GM18909 (cell line): ENCODE measurements around the gene HNRNPLL.

Experiments used
- ATAC-seq: cut with Tn5 transposase; IDR thresholded peaks from one replicate; pipeline ENCODE4 v1.9.1; 2021; ENCODE audit warnings: mild to moderate bottlenecking; ENCODE audit not compliant: unreplicated experiment, poor library complexity

HNRNPLL gene

DNA sequence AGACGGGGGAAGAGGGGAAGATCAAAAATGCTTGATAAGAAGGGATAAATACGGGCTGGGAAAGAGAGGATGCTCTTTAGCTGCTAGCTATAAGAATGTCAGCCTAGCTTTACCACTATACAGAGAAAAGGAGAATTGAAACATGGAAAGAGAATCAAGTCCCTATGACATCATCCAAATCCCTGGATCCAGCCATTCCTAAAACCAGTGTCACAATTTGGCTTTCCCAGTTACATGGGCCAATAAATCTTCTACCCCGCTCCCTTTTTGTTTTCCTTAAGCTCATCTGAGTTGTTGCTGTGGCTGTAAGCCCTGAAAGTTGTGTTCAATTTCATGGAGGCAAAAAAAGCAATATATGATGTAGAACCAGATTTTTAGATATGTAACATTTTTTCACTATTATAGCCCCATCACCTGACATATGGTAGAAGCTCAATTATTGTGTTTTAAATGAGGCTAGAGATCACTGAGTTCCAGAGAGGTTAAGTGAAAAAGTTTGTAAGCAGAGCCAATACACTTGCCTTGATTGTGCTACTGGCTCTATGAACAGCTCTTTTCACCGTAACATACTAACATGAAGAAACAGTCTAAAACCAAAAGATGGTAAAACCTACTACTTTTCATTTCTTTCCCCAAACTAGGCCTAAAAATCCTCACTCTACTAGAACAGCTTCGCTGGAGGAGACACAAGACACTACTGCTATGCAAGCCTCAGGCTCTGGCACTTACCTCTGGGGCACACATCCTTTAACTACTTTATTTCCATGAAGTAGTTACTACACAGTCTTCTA is 4.3 kb downstream of the HNRNPLL start:
- ATAC-seq = no peak

DNA sequence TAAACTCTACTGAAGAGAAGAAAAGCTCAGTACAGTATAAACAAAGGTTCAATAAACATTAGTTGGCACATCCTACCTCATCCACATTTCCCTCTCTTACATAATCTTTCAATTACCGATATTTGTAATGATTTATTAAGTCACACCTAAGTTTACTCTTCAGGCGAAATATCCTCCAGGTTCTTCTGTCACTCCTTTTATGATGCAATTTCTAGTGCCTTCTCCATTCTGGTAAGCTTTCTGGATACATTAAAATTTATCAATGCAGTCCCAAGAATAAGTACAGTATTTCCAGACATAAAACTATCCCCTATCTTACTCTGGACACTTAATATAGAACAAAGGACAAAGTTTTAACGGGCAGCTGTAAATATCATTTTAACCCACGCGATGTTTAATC is 5.6 kb downstream of the HNRNPLL start:
- no peak for ATAC-seq

DNA sequence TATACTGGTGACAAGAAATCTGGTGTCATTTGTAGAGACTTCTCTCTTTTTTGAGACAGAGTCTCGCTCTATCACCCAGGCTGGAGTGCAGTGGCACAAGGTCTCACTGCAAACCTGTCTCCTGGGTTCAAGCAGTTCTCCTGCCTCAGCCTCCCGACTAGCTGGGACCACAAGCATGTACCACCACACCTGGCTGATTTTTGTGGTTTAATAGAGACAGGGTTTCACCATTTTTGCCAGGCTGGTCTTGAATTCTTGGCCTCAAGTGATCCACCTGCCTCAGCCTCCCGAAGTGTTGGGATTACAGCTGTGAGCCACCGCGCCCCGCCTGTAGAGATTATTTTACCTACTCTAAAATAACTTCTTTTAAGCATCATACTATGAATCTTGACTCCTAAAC is 6.5 kb downstream of the HNRNPLL start:
- ATAC-seq = no peak

DNA sequence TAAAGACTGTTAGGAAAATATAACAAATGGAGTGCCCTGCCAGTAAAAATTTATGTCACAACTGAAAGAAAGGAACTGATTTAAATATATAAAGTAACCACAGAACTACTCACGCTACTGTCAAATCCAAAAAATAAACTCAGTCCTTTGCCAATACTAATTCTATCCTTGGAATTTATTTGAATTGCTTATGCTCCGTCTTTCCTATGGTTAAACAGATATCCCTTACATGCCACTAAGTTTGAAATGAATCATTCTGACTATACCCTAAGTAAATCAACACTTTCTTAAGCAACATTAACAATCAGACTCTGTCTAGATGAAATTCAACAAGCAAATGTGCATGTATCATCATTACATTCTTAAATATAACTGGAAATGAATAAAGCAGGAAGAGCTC is 9.8 kb downstream of the HNRNPLL start:
- no peak for ATAC-seq

DNA sequence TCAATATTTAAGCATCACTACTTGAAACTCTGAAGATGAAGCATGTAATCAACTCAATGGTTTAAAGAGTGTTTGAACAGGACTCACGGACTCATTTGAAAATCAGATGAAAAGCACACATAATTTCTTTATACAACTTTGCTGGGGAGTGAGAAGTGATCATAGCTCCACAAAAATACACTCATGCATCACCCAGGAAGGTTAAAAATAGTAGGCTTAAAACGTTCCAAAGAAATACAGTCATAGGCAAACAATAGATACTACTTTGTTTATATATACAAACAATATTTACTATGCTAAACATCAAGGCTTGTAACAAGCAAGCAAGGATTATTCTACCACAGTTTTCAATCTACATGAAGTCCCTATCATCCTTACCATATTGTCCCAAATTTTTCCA is 11.6 kb downstream of the HNRNPLL start:
- ATAC-seq = no peak

DNA sequence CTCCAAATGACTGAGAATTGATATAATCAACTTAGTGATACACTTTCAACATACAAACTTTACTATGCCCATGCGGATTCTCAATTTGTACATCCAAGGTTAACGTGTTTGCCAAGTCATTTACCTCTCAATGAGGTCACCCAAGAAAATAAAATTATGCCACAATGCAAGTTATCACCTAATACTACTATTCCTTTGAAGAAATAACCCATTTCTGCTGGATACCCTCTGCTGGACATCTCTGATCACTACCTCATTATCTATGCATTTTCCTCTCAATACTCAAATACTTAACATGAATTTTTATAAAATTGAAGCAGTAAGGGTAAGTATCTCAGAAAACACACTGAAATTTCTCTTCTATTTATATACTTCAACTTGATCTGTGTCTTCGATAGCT is 12.7 kb downstream of the HNRNPLL start:
- ATAC-seq = no peak

DNA sequence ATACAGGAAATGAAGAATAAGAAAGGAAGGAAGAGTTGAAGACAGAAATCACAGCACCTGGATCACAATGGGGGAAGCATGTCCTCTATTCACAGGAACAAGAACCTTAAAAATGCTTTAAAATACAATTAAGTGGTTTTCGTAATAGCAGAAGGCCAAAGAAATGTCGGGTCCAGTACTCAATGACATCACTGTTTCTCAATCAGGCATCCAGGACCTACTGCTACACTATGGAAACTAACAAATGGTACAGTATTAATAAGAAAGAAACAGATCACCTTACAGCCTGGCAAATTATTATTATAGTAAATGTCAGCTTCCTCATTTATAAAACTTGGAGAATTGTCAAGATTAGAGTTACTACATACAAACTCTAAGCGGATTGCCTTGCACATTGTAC is 15.8 kb downstream of the HNRNPLL start:
- no peak for ATAC-seq

DNA sequence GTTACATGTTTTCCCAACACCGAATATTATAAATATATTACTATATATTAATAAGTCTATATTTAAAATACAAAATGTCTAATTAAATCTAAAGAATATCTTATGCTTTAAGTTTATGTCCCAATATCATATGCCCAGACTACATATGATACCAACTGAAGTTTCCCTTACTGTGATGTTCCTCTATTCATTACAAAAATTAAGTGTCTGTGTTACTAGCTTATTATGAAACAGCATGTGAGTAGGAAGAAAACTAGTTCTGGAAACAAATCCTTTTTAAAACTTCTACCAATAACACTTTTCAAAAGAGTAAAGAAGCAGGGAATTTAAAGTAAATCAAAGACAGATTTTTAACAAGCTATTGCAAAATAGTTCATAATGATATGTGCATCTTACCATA is 17.8 kb downstream of the HNRNPLL start:
- no peak for ATAC-seq

DNA sequence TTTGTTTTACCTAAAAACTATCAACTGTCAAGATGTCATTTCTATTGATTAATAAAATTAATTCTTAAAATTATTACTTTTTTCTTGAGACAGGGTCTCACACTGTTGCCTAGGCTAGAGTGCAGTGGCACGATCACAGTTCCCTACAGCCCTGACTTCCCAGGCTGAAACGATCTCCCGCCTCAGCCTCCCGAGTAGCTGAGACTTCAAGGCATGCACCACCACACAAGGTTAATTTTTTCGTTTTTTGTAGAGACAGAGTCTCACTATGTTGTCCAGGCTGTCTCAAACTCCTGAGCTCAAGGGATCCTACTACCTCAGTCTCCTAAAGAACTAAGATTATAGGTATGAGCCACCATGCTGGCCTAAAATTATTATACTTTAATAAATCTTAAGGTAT is 18.7 kb downstream of the HNRNPLL start:
- no peak for ATAC-seq

DNA sequence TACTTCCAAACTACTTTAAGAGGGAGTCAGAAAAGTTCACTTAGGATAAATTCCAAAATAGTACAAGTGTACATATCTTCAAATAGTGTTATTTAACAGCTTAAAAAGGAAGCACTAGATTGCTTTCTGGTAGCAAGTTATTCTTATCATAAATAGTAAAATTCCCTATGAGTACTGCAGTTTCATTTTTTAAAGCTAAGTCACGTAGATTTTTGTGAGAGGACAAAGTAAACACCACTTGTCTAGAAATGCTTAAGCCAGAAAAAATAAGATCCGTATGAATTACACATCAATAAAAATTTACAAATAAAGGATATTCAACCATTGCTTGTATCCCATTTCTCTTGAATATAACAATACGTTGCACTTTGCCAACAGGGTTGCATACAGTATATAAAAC is 19.2 kb downstream of the HNRNPLL start:
- no peak for ATAC-seq

DNA sequence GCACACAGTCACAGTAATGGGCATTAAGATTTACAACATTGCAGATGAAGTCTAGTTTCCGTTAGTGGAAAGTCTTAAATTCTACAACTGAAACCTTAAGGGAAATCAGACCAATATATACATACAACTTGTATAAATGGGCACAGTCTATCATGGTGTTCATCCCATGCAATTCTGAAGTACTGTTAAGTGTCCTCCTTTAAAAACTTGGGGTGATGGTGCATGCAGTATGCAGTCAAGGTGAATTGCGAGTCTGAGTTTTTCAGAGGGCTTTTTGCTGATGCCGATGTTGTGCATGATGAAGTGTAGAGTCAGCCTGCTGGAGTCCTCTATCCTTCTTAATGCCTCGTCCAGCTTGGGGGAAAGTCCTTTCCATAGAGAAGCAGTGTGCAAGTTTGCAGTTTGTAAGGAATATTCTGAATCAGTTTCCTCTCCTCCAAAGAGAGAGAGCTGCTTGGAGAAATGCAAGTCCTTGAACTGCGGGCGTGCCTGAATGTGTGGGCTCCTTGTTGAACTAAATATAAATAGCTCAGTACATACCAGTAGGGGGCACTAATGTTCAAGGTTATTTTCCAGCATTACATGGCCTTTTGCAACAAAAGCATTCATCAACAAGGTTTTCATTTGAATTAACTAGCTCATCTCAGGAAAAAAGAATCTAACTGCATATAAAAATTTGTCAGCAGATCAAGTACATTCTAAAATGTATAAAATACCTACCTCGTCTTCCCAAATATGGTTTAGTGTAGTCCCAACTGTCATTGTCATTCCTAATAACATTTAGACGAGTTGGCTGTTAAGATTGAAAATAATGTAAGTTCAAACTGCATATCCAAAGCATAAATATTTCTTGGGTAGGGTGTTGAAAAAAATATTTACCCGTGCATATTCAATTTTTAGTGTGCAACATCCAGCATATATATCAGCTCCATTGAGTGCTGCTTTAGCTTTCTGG is 21.3 kb downstream of the HNRNPLL start:
- no peak for ATAC-seq

DNA sequence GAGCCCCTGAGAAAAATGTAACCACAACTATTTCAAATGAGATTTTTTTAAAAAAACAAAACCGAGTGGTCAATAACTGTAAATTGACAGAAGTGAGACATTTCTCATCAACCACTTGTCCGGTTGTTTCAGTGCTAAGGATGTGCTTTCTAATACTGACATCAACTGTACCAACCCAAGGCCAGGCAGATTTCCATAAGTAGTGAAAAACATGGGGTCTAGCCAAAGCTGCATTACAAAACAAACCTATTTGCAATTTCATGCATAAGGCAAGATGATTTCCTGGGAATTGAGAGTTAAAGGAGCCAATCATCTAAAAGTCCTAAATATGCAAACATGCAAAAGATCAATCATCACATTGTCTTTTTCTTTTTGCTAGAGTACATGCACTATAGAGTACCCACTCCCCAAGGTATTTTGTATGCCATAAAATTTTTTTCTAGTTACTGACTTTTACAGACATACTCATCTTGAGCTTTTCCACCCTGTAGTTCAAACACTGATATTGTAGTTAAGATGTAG is 22.6 kb downstream of the HNRNPLL start:
- ATAC-seq = no peak

DNA sequence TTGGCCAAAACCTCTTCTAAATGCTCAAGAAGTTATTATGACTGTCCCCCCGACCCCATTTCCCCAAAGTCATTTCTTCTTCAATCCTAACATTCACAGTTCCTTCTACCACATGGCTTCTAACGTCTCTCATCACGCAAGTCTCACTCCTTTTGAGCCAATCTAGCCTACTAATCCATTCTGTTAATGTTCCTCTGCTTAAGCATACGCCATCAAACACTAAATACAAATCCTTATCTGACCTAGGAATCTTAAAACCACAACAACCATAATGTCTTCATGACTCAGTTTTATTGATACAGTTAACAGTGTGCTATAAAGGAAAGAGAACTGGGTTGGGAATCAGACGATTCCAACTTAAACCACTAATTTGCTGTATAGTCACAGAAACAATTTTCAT is 23.9 kb downstream of the HNRNPLL start:
- ATAC-seq = no peak

DNA sequence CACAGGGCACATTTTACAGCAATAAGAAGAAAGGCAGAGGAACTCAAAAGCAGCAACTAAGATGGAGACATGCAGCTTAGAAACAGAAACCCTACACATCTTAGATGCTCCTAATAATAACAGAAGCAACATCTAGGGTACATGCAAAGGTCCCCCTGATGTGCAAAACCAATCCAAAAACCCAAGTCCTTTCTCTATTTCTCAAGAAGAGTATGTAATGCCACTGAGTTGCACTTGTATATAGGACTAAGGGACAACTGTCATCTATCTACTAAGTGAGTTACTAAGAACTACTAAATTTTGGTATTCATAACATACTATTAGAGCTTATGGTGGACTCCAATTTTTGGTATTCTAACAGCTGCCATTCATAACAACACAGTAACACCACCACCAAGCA is 28.4 kb downstream of the HNRNPLL start:
- ATAC-seq = no peak

DNA sequence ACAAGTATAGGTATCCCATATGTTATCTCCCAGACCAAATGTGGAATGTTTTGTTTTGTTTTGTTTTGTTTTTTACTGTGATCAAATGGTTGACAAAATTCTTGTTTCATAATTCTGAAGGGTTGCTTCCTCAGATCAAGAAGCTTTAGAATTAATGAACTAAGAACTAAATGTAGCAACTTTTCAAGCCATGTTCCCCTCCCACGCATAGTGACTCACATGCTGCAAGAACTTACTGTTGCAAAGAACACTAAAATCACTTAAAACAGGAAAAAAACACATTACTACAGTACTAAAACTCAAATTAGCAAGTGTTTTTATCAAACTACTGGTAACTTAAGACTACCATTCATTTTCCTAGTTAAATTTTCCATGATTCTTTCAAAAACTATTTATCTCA is 30.6 kb downstream of the HNRNPLL start:
- no peak for ATAC-seq

DNA sequence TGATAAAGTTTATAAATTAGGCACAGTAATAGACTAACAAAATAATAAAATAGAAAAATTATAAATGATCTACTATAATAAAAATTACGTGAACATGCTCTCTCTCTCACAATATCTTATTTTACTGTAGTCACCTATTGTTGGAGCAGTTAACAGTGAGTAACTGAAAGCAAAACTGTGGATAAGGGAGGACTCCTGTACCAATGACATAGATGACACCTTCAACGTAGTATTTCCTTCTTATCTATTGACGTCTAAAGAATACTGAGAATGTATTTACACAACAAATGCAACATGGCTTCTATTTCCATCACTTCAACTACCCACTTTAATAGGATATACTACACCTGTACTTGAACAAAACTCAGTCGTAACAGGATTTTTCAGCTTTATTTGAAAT is 31.5 kb downstream of the HNRNPLL start:
- no peak for ATAC-seq

DNA sequence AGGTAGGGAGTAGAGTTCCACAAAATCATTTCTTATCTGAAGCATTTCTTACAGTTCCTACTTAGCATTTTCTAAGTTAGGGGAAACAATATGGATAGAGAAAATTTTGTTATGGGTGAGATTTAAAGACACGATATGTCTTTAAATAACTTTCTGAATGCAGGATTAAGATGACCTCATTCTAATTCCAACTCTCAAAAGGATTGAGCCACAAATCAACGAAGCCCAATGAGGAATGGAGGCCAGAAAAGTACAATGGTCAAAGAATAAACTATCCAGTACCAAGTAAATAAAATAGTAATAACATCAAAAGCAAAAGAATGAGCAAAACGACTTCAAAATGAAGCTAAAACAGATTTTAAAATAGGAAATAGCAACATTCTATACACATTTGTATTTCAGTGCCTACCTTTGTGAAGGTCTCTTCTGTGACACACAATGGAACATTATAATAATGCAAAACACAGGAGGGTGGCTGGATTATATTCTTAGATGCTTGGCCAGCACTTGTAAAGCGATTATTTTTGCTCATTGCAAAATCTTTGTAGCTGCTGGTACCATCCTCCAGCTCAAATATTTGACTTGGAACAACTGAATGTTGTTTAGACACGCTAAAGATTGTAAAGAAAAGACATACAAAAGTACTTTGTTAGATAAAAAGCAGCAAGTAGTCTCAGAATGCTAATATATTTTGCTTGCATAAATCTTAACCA is 33.8 kb downstream of the HNRNPLL start:
- ATAC-seq = no peak

DNA sequence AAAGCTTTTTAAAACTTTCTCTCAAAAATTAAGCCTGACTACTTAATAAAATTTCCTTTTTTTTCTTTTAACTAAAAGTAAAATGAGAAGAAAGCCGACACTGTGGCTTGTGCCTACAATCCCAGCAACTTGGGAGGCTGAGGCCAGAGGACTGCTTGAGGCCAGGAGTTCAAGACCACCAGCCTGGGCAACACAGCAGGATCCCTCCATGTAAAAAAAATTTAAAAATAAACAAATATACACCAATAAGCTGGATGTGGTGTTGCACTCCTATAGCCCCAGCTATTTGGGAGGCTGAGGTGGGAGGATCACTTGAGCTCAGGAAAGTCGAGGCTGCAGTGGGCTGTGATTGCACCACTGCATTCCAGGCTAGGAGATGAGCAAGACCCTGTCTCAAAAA is 37.4 kb downstream of the HNRNPLL start:
- no peak for ATAC-seq

DNA sequence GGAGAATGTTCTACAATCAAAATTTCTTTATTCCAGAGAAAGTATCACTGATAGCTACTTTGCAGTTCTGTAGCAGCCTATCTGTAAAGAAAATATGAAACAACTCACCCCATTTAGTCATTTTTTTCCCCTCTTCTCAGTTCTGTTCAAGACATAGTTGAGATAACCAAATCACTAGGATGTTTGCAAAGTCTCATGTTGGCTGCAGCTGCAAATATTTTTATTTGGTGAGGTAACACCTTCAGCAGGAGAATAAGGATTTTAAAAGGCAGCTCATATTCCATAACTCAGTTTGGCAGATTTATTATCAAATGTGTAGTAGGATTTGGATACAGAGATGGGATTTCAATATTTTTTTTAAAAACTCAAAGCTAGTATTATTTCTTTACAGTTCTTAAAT is 41.0 kb downstream of the HNRNPLL start:
- ATAC-seq = no peak

DNA sequence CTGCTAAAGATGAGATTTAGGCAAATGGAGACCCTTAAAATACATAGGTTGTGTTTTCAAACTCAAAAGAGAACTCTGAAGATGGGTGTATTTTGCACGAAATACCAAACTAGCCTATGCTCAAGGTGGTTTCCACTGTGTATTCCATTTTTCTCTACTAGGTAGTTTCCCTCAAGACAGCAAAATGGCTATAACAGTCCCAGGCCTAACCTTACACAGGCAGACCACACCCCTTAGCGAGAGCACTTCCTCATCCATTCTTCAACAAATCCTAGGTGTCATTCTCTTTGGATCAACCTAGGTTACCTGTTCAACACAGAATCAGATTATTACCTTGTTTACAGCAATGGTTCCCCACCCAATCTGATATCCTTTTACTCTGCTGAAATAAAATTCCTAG is 42.6 kb downstream of the HNRNPLL start:
- no peak for ATAC-seq

DNA sequence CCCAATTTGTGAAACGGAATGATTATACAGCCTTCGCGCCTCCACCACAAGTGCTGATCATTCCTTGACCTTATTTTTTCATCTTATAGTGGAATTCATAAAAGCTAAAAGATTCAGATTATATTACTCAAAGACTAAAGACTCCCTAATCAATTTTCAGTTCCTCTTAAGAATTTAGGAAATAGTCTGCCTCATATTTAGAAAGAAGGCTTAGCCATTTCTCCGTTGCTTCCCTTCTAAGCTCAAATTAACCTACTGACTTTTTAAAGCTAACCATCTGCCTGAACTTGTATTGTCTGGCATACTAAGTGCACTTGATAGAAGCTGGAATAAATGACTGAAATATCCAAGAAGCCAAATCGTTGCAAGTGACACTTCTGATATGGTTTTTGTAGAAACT is 44.7 kb downstream of the HNRNPLL start:
- no peak for ATAC-seq
